Liver (tissue), 9 donors: ENCODE results near the gene CLEC16A. TPM values are rescaled to one million over a fixed set of nuclear protein-coding genes. Genes with fewer than 3 reads are reported as not detected.

Experiments used
- DNase-seq: peaks from one replicate; pipeline ENCODE4 v3.0.0-alpha.2; 2017; ENCODE audit warnings: low spot score
- H3K27ac ChIP-seq, 2 donors: one replicate each; pipeline ENCODE4 v1.7.0; 2013; ENCODE audit warnings: inconsistent platforms in 2 of 2, low read length in 2 of 2, control low read depth in 1 of 2, low read depth in 1 of 2, mild to moderate bottlenecking in 1 of 2
- H3K27me3 ChIP-seq, 4 donors: one replicate each; pipeline versions ENCODE4 v1.6.1 to v1.7.0; 2013; ENCODE audit warnings: low read length in 3 of 4, inconsistent platforms in 1 of 4, mild to moderate bottlenecking in 1 of 4, moderate library complexity in 1 of 4; ENCODE audit not compliant: control insufficient read depth in 4 of 4, insufficient read depth in 4 of 4
- H3K36me3 ChIP-seq, 4 donors: one replicate each; pipeline versions ENCODE4 v1.6.1 to v1.7.0; 2013; ENCODE audit warnings: low read length in 3 of 4, mild to moderate bottlenecking in 3 of 4, low read depth in 1 of 4, moderate library complexity in 1 of 4; ENCODE audit not compliant: control insufficient read depth in 4 of 4, insufficient read depth in 3 of 4
- H3K4me1 ChIP-seq, 4 donors: one replicate each; pipeline versions ENCODE4 v1.6.1 to v1.7.0; 2013; ENCODE audit warnings: low read length in 3 of 4, mild to moderate bottlenecking in 3 of 4, moderate library complexity in 1 of 4; ENCODE audit not compliant: control insufficient read depth in 4 of 4, insufficient read depth in 4 of 4
- H3K4me3 ChIP-seq, 3 donors: one replicate each; pipeline versions ENCODE4 v1.6.1 to v1.7.0; 2013; ENCODE audit warnings: low read length in 3 of 3, control low read depth in 1 of 3, low read depth in 1 of 3, mild to moderate bottlenecking in 1 of 3
- H3K9ac ChIP-seq, 2 donors: one replicate each; pipeline ENCODE4 v1.7.0; 2013; ENCODE audit warnings: low read length in 2 of 2, mild to moderate bottlenecking in 2 of 2, moderate library complexity in 2 of 2, control low read depth in 1 of 2, low read depth in 1 of 2
- H3K9me3 ChIP-seq, 4 donors: one replicate each; pipeline versions ENCODE4 v1.6.1 to v1.7.0; 2013; ENCODE audit warnings: low read length in 3 of 4; ENCODE audit not compliant: control insufficient read depth in 4 of 4
- ATF3 ChIP-seq: IDR thresholded peaks from 2 replicates; pipeline ENCODE4 v1.6.1; 2016; ENCODE audit warnings: antibody characterized with exemption
- CTCF ChIP-seq: fragments of 150-350 bp; IDR thresholded peaks from 2 replicates; pipeline ENCODE4 v1.5.1; 2017; ENCODE audit warnings: improper control_type of control experiment, low read depth, low read length; ENCODE audit not compliant: missing input control
- EGR1 ChIP-seq, 2 donors: IDR thresholded peaks; 2 replicates each; pipeline ENCODE4 v1.6.1; 2016 to 2018; ENCODE audit warnings: antibody characterized with exemption in 2 of 2, low read depth in 2 of 2
- FOXA1 ChIP-seq: IDR thresholded peaks from 2 replicates; pipeline ENCODE4 v1.6.1; 2016; ENCODE audit warnings: antibody characterized with exemption
- FOXA2 ChIP-seq: IDR thresholded peaks from 2 replicates; pipeline ENCODE4 v1.6.1; 2016; ENCODE audit warnings: antibody characterized with exemption
- GABPA ChIP-seq, 2 donors: IDR thresholded peaks in 1 of 2; conservative IDR thresholded peaks in 1 of 2; 2 replicates each; pipeline ENCODE4 v1.6.1; 2016; ENCODE audit warnings: antibody characterized with exemption in 2 of 2, mild to moderate bottlenecking in 1 of 2, moderate library complexity in 1 of 2
- HNF4A ChIP-seq, 2 donors: conservative IDR thresholded peaks; 2 replicates each; pipeline ENCODE4 v1.6.1; 2016; ENCODE audit warnings: antibody characterized with exemption in 2 of 2, mild to moderate bottlenecking in 2 of 2
- HNF4G ChIP-seq: IDR thresholded peaks from 2 replicates; pipeline ENCODE4 v1.6.1; 2016; ENCODE audit warnings: antibody characterized with exemption
- JUND ChIP-seq, 2 donors: IDR thresholded peaks; 2 replicates each; pipeline ENCODE4 v1.6.1; 2016; ENCODE audit warnings: antibody characterized with exemption in 2 of 2
- MAX ChIP-seq: IDR thresholded peaks from 2 replicates; pipeline ENCODE4 v1.6.1; 2016; ENCODE audit warnings: antibody characterized with exemption
- NR2F2 ChIP-seq: IDR thresholded peaks from 2 replicates; pipeline ENCODE4 v1.6.1; 2016; ENCODE audit warnings: antibody characterized with exemption
- RAD21 ChIP-seq, 2 donors: IDR thresholded peaks; 2 replicates each; pipeline ENCODE4 v1.6.1; 2016; ENCODE audit warnings: antibody characterized with exemption in 2 of 2, mild to moderate bottlenecking in 2 of 2
- REST ChIP-seq: IDR thresholded peaks from 2 replicates; pipeline ENCODE4 v1.6.1; 2016; ENCODE audit warnings: antibody characterized with exemption, mild to moderate bottlenecking
- RXRA ChIP-seq, 2 donors: IDR thresholded peaks; 2 replicates each; pipeline ENCODE4 v1.6.1; 2017 to 2018; ENCODE audit warnings: antibody characterized with exemption in 2 of 2, mild to moderate bottlenecking in 1 of 2
- SP1 ChIP-seq: IDR thresholded peaks from 2 replicates; pipeline ENCODE4 v1.6.1; 2018; ENCODE audit warnings: antibody characterized with exemption, mild to moderate bottlenecking
- TAF1 ChIP-seq: conservative IDR thresholded peaks from 2 replicates; pipeline ENCODE4 v1.6.1; 2016; ENCODE audit warnings: antibody characterized with exemption, mild to moderate bottlenecking
- YY1 ChIP-seq: IDR thresholded peaks from 2 replicates; pipeline ENCODE4 v1.6.1; 2016; ENCODE audit warnings: antibody characterized with exemption, mild to moderate bottlenecking
- ZBTB33 ChIP-seq: IDR thresholded peaks from 2 replicates; pipeline ENCODE4 v1.6.1; 2016; ENCODE audit warnings: antibody characterized with exemption
- WGBS: extraction: QIAGEN DNeasy Blood & Tissue Kit; methylation state at CpG from one replicate; pipeline ENCODE4 v1.1.7; 2013; 5-methylcytosine and 5-hydroxymethylcytosine counted together
- polyA plus RNA-seq, 2 donors: library from polyadenylated mRNA; stranded (reverse) in 1 of 2; unstranded in 1 of 2; fragments of 200-250 nt in 1 of 2; fragments of >200 nt in 1 of 2; fragmentation: Nextera tagmentation in 1 of 2; extraction: Ambion mirVana in 1 of 2; gene quantifications; one replicate each; pipeline versions ENCODE4 v1.2.1 to v1.2.3, GENCODE V29; 2013 to 2015
- total RNA-seq, 2 donors: library from RNA; depleted of rRNA; stranded (reverse); fragments of >200 nt; gene quantifications; one replicate each; pipeline ENCODE4 v1.2.3, GENCODE V29; 2014
- donor health status: healthy.
- donor health status: healthy.
- donor health status: healthy.
- donor health status: healthy.
- donor health status: healthy.

Gene CLEC16A
- total and polyA plus RNA-seq, 4 donors, result 9.7 to 23.0 (median 17.4) TPM

GRCh38 chr16:11169641-11170040 is 225.3 kb downstream of the CLEC16A start:
- Histone ChIP-seq H3K9me3 (no peaks in the 10 kb centered on the region), H3K27me3 (no peaks in the 10 kb centered on the region), H3K36me3 (peaks cover 0 to 28% (median 7%) of the 10 kb centered on the region in 4 donors), H3K4me3 (no peak overlapping the region), H3K4me1 (no peaks in the 10 kb centered on the region), H3K27ac (no peak overlapping the region), H3K9ac (no peak overlapping the region)
- TF ChIP-seq FOXA2 (no peak), RXRA (IDR thresholded peaks at IDR 0.05) (no peak), TAF1 (no peak), ATF3 (no peak), GABPA (IDR thresholded peaks at IDR 0.05 in 1 of 2, conservative IDR thresholded peaks at IDR 0.05 in 1 of 2) (no peak), YY1 (no peak), SP1 (no peak), CTCF (no peak), MAX (no peak), JUND (IDR thresholded peaks at IDR 0.05) (no peak), EGR1 (IDR thresholded peaks at IDR 0.05; ENCODE audit: low read depth in 2 of 2) (no peak), HNF4A (conservative IDR thresholded peaks at IDR 0.05) (no peak), REST (no peak), ZBTB33 (no peak), NR2F2 (no peak), FOXA1 (no peak)
- 94% methylated on average over 4 of the region's 4 CpGs for WGBS
- no peak for DNase-seq

- WGBS, result 97% methylated on average over 7 of the region's 7 CpGs
- H3K4me3 ChIP-seq, result no peak overlapping the region
- no peak overlapping the region for H3K27ac ChIP-seq
- H3K9ac ChIP-seq, result no peak overlapping the region
- no peaks in the 10 kb centered on the region for H3K27me3 ChIP-seq
- H3K4me1 ChIP-seq, result no peaks in the 10 kb centered on the region
- H3K9me3 ChIP-seq, result no peaks in the 10 kb centered on the region
- no peak for DNase-seq
- peaks cover 0 to 28% (median 7%) of the 10 kb centered on the region in 4 donors for H3K36me3 ChIP-seq
- TF ChIP-seq REST (no peak), FOXA2 (no peak), RXRA (IDR thresholded peaks at IDR 0.05) (no peak), GABPA (IDR thresholded peaks at IDR 0.05 in 1 of 2, conservative IDR thresholded peaks at IDR 0.05 in 1 of 2) (no peak), ATF3 (no peak), HNF4G (no peak), HNF4A (conservative IDR thresholded peaks at IDR 0.05) (no peak), MAX (no peak), RAD21 (IDR thresholded peaks at IDR 0.05) (no peak), NR2F2 (no peak)
Measured at GRCh38 chr16:11170201-11170600, 225.8 kb downstream of the CLEC16A start.
